ENCODE results near the gene NRCAM. TPM values are rescaled to one million over a fixed set of nuclear protein-coding genes. Genes with fewer than 3 reads are reported as not detected.

NRCAM gene
- total RNA-seq, 4 donors from 2014 or later, result 0.85 to 4.1 (median 2.6) TPM

DNA sequence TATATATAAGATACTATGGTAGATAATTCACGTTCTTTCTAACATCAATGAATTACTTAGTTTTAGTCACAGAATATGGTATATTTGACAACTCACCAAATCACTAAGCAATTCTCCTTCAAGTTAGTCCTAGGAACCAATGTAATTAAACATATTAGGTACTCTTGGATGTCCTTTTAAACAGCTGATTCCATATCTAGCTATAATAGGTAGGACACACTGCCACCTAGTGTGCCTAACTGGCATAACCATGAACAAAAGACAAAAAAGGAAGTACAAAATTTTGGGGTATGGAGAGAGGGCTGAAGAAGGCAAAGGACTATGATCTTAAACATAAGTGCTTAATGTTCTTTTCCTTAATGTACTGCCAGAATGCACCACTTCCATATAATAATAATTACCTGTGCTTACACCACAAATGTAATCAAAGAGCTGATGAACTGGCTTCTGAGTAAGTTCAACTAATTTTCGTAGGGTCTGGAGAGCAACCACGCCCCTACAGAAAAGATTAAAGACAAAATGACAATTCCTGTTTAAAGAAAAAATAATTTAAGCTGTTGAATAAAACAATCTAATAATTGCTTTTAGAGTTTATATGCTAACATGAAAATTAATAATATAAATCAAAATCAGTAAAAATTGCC, 41.0 kb upstream of the NRCAM start:
- peak in 2 of 3 donors; percentile 71 to 77 for DNase-seq
- Histone ChIP-seq H3K9me3 (no peaks in the 10 kb centered on the region), H3K27ac (no peak overlapping the region), H3K36me3 (peaks cover 0 to 48% (median 0%) of the 10 kb centered on the region in 3 donors), H3K4me3 (no peak overlapping the region), H3K27me3 (no peaks in the 10 kb centered on the region), H3K4me1 (no peaks in the 10 kb centered on the region)
- TF ChIP-seq CTCF (IDR thresholded peaks at IDR 0.05) (peak; percentile 70 to 85 (median 84)), POLR2A (IDR thresholded peaks at IDR 0.05) (no peak)

GRCh38 chr7:108492742-108493141, 36.5 kb upstream of the NRCAM start:
- H3K27ac ChIP-seq, result no peak overlapping the region
- no peaks in the 10 kb centered on the region for H3K9me3 ChIP-seq
- H3K36me3 ChIP-seq, result peaks cover 0 to 42% (median 0%) of the 10 kb centered on the region in 3 donors
- H3K4me1 ChIP-seq, result no peaks in the 10 kb centered on the region
- no peak for TF ChIP-seq POLR2A (IDR thresholded peaks at IDR 0.05)
- no peak for DNase-seq
- no peaks in the 10 kb centered on the region for H3K27me3 ChIP-seq
- no peak overlapping the region for H3K4me3 ChIP-seq

DNA sequence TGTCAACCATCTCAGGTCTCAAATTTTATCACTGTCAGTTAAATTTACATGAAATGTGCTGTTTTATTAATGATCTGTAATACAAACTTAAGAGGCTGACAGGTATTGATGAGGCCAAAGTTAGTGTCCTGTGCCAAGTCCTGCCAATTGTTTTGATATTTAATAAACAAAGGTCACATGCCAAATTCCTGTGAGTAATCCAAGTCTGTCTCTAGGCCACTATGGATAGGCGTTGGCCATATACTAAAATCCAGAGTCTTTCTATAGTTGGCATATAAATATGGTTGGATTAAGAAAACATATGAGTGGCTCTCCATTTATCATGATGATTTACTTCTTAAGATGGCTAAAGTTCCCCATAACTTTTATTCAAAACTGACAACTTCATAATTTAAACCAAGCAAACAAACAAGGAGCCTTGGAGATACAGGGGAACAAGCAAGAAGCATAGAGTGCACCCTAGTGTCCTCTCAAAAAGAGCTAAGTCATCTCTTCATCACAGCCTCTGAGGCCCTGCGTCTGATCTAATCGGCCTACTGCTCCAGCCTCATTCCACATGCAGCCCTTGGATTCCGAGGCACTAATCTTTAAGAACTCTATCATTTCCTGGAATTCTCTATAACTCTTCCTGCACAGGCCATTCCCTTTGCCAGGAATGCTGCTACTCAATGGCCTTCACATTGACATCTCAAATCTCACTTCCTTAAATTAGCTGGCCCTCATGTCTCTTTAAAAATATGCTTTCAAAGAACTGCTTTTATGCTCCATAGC, 32.7 kb upstream of the NRCAM start:
- Histone ChIP-seq H3K27ac (no peak overlapping the region), H3K27me3 (no peaks in the 10 kb centered on the region), H3K9me3 (no peaks in the 10 kb centered on the region), H3K36me3 (peaks cover 0 to 30% (median 0%) of the 10 kb centered on the region in 3 donors), H3K4me1 (no peaks in the 10 kb centered on the region), H3K4me3 (no peak overlapping the region)
- no peak for TF ChIP-seq POLR2A (IDR thresholded peaks at IDR 0.05)
- TF ChIP-seq CTCF (IDR thresholded peaks at IDR 0.05), result no peak
- no peak for DNase-seq

DNA sequence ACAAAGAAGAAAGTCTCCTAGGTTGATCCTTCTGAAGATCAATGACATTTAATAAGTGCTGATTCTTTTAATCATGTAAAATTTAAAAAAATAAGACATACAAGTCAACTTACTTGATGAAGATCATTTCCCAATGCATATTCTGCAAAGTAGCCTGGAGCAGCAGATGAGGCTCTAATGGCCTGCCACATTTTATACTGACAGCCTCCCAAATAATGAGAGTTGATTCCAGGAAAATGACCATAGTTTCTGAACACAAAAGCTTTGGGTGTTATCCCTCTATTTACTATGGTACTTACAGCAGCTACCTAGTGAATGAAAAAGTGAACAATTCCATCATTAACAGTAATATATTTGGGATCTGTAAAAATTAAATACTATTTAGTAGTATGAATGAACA, 31.4 kb upstream of the NRCAM start:
- DNase-seq, result no peak
- no peak overlapping the region for H3K27ac ChIP-seq
- TF ChIP-seq POLR2A (IDR thresholded peaks at IDR 0.05) (no peak), CTCF (IDR thresholded peaks at IDR 0.05) (no peak)
- no peaks in the 10 kb centered on the region for H3K4me1 ChIP-seq
- H3K4me3 ChIP-seq, result no peak overlapping the region
- no peaks in the 10 kb centered on the region for H3K27me3 ChIP-seq
- no peaks in the 10 kb centered on the region for H3K9me3 ChIP-seq
- peaks cover 0 to 26% (median 0%) of the 10 kb centered on the region in 3 donors for H3K36me3 ChIP-seq

- no peaks in the 10 kb centered on the region for H3K27me3 ChIP-seq
- H3K9me3 ChIP-seq, result no peaks in the 10 kb centered on the region
- H3K27ac ChIP-seq, result no peak overlapping the region
- no peak overlapping the region for H3K4me3 ChIP-seq
- H3K36me3 ChIP-seq, result peaks cover 0 to 36% (median 0%) of the 10 kb centered on the region in 3 donors
- no peaks in the 10 kb centered on the region for H3K4me1 ChIP-seq
- TF ChIP-seq POLR2A (IDR thresholded peaks at IDR 0.05), result no peak
- no peak for TF ChIP-seq CTCF (IDR thresholded peaks at IDR 0.05)
- no peak for DNase-seq
Measured at GRCh38 chr7:108486291-108486966, 30.2 kb upstream of the NRCAM start.

GRCh38 chr7:108484137-108484536, 27.9 kb upstream of the NRCAM start:
- H3K4me1 ChIP-seq, result no peaks in the 10 kb centered on the region
- H3K27ac ChIP-seq, result no peak overlapping the region
- TF ChIP-seq POLR2A (IDR thresholded peaks at IDR 0.05) (no peak), CTCF (IDR thresholded peaks at IDR 0.05) (no peak)
- H3K9me3 ChIP-seq, result no peaks in the 10 kb centered on the region
- H3K4me3 ChIP-seq, result no peak overlapping the region
- no peak for DNase-seq
- H3K36me3 ChIP-seq, result peaks cover 0 to 26% (median 0%) of the 10 kb centered on the region in 3 donors
- H3K27me3 ChIP-seq, result no peaks in the 10 kb centered on the region
